ENCODE results near the gene CBR3. TPM values are rescaled to one million over a fixed set of nuclear protein-coding genes. Genes with fewer than 3 reads are reported as not detected.

Gene CBR3
- total and polyA plus RNA-seq, 2 of the 4 experiments (the other 2 are of a cell fraction): 13.4 to 15.4 TPM

DNA sequence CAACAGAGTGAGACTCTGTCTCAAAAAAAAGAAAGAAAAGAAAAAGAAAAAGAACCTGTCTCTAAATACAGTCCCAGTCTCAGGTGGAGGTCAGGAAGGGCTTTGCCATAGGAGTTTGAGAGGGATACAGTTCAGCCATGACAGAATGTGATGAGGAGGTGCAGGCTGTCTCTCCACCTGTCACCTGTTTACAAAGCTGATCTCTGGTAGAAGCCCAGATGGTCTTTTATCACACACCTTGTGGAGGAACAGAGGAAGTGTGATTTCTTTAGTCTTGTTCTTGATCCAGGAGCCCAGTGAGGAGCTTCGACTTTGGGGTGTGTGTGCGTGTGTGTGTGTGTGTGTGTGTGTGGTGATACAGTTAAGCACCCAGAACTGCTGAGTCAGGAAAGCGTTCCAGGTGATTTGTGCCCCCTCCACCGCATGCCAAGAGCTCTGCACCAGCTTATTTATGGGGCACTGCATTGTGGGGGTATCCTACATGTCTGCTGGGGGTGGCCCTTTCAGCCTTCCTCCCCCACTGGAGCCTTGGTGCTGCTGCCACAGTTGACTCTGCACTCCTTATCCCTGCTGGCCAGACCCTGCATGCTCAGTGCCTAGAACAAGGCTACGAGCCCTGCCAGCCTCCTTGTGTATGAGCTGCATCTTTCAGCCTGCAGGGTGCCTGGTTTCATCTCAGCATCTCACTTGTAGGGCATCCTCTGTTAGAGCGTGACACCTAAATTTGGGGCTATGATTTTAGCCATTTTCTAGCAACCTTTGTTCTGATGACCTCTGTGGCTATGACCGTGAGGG is 41.1 kb downstream of the CBR3 start:
- dilution Hi-C loops (cut with HindIII; ENCODE audit: low sequenced_read_pairs, unreplicated experiment): no loop called here
- no TSS peak for BruUV-seq (replicated peaks)
- POLR2A ChIA-PET (ENCODE audit: unreplicated experiment): no interaction called here

More for the DNA sequence above, 41.1 kb downstream of the CBR3 start:
- H3K9me3 ChIP-seq (ENCODE audit: control insufficient read depth, insufficient read depth, low read length): peaks cover 3% of the 10 kb centered on the region; the same call in 1 of the 2 replicates
- no peak overlapping the region for H2BK15ac ChIP-seq (ENCODE audit: low read depth, low read length)
- no peak overlapping the region for H3K14ac ChIP-seq (replicated peaks; ENCODE audit: low read depth, low read length)
- no peak overlapping the region for H3K27ac ChIP-seq (ENCODE audit: insufficient read depth, low read length)
- no peak overlapping the region for H3K18ac ChIP-seq (ENCODE audit: low read depth, low read length)
- no peak overlapping the region for H3K4me3 ChIP-seq (ENCODE audit: insufficient read depth, low read depth, low read length)
- H2AK9ac ChIP-seq (replicated peaks; ENCODE audit: low read depth, low read length, poor library complexity): no peak overlapping the region
- no peak overlapping the region for H2AK5ac ChIP-seq (ENCODE audit: low read depth, low read length)
- 80% methylated on average over 2 of the region's 7 CpGs; no CpG with 5 or more reads in 1 of the 2 experiments for WGBS, 2 experiments (ENCODE audit: extremely low coverage in 2 of 2, insufficient read length in 1 of 2)
- no peak overlapping the region for H3K4ac ChIP-seq (ENCODE audit: low read depth, low read length)
- H4K20me1 ChIP-seq (ENCODE audit: insufficient read depth, low read length): peaks cover 9% of the 10 kb centered on the region; the same call in 1 of the 2 replicates
- H2BK20ac ChIP-seq (ENCODE audit: low read depth, low read length): no peak overlapping the region
- DNase-seq: no peak
- H3K4me2 ChIP-seq (ENCODE audit: low read depth, low read length): no peak overlapping the region
- CTCF ChIA-PET: no interaction called here
- no peak overlapping the region for H4K8ac ChIP-seq (ENCODE audit: low read depth in 2 of 2, low read length in 2 of 2)
- H3K27me3 ChIP-seq (ENCODE audit: control insufficient read depth, insufficient read depth, low read length): no peaks in the 10 kb centered on the region
- H3K79me1 ChIP-seq (ENCODE audit: low read depth in 1 of 2, low read length in 2 of 2): peaks cover 11 to 39% of the 10 kb centered on the region in 2 experiments; a peak in 3 of 4 replicates
- H3K9ac ChIP-seq (ENCODE audit: low read depth, low read length): no peak overlapping the region
- in situ Hi-C loops (cut with MboI; ENCODE audit: low sequenced_read_pairs): no loop called here
- H4K5ac ChIP-seq (ENCODE audit: low read depth, low read length): no peak overlapping the region
- no peak overlapping the region for H2BK5ac ChIP-seq (ENCODE audit: low read depth, low read length, poor library complexity, severe bottlenecking)
- H3K36me3 ChIP-seq (ENCODE audit: control insufficient read depth, insufficient read depth, low read length): no peaks in the 10 kb centered on the region; the same call in 1 of the 2 replicates
- ATAC-seq (ENCODE audit: low read depth): no peak
- H2BK120ac ChIP-seq (ENCODE audit: low read depth, low read length): no peak overlapping the region
- TF ChIP-seq MAFK (IDR thresholded peaks at IDR 0.05; ENCODE audit: low read depth, low read length): peak; percentile 81
- TF ChIP-seq MAZ (IDR thresholded peaks at IDR 0.05; ENCODE audit: borderline replicate concordance, low read depth, low read length): no peak
- H2AFZ ChIP-seq (replicated peaks; ENCODE audit: low read length, poor library complexity): no peak overlapping the region
- peaks cover 14% of the 10 kb centered on the region for H3K9me1 ChIP-seq (ENCODE audit: insufficient read depth, low read length)
- peaks cover 9% of the 10 kb centered on the region for H3K4me1 ChIP-seq (ENCODE audit: control insufficient read depth, insufficient read depth, low read length)
- H3K56ac ChIP-seq (ENCODE audit: extremely low read depth, insufficient read depth, low read length): no peak overlapping the region
- intact Hi-C loops (cut with micrococcal nuclease): no loop called here
- H4K91ac ChIP-seq (ENCODE audit: insufficient read depth, low read depth, low read length): no peak overlapping the region
- no peak overlapping the region for H3K23ac ChIP-seq (ENCODE audit: low read depth, low read length)
